GM12892 (cell line): ENCODE measurements around the gene CRKL.
"Not testable (repeated sequence)": the region's sequence is repeated elsewhere in the genome, so short reads cannot be mapped to it uniquely, and the experiment has no call there.

ENCODE experiments used
- DNase-seq: peaks from one replicate; pipeline ENCODE4 v3.0.0; 2011; ENCODE audit not compliant: insufficient read length
- FAIRE-seq: peaks from 2 replicates; lab custom pipeline; 2011; peaks lifted over from hg19 to GRCh38; lab: Jason Lieb, UNC
- POLR2A ChIP-seq: IDR thresholded peaks from 2 replicates; pipeline ENCODE4 v1.6.1; 2011; ENCODE audit warnings: low read depth, low read length, control low read depth
- POLR2AphosphoS5 ChIP-seq: IDR thresholded peaks from 2 replicates; pipeline ENCODE4 v1.6.1; 2011; ENCODE audit warnings: low read depth, low read length, control low read depth
- TAF1 ChIP-seq: IDR thresholded peaks from 2 replicates; pipeline ENCODE4 v1.6.1; 2011; ENCODE audit warnings: low read depth, mild to moderate bottlenecking, control low read depth, low read length, borderline replicate concordance

The CRKL gene

GRCh38 chr22:20927940-20928572 is 10.8 kb downstream of the CRKL start:
- TF ChIP-seq POLR2A (no peak), TAF1 (no peak), POLR2AphosphoS5 (no peak)
- DNase-seq = no peak
- FAIRE-seq = no peak

- FAIRE-seq = no peak
- TF ChIP-seq POLR2AphosphoS5 (no peak), TAF1 (no peak), POLR2A (no peak)
- no peak for DNase-seq
Observed at GRCh38 chr22:20928573-20928967, 11.4 kb downstream of the CRKL start.

- TF ChIP-seq TAF1 (no peak), POLR2A (no peak), POLR2AphosphoS5 (no peak)
- DNase-seq = no peak
- FAIRE-seq = no peak
Observed at GRCh38 chr22:20930004-20930403, 12.8 kb downstream of the CRKL start.

- not testable (repeated sequence) for FAIRE-seq, DNase-seq
Observed at GRCh38 chr22:20930435-20930834, 13.2 kb downstream of the CRKL start.

- FAIRE-seq (no peak), DNase-seq (no peak)
- TF ChIP-seq TAF1 (no peak), POLR2A (no peak), POLR2AphosphoS5 (no peak)
Observed at GRCh38 chr22:20931126-20931654, 14.0 kb downstream of the CRKL start.

- no peak for FAIRE-seq
- no peak for TF ChIP-seq TAF1
- no peak for TF ChIP-seq POLR2AphosphoS5
- TF ChIP-seq POLR2A = no peak
- no peak for DNase-seq
Observed at GRCh38 chr22:20933910-20934309, 16.7 kb downstream of the CRKL start.

GRCh38 chr22:20935049-20935448 is 17.8 kb downstream of the CRKL start:
- DNase-seq, FAIRE-seq: not testable (repeated sequence)

- not testable (repeated sequence) for DNase-seq, FAIRE-seq
Observed at GRCh38 chr22:20935780-20936539, 18.8 kb downstream of the CRKL start.

- no peak for FAIRE-seq
Observed at GRCh38 chr22:20937031-20937793, 20.0 kb downstream of the CRKL start.

GRCh38 chr22:20937794-20938671 is 20.8 kb downstream of the CRKL start:
- FAIRE-seq = no peak
- no peak for TF ChIP-seq POLR2AphosphoS5
- TF ChIP-seq TAF1 = no peak
- TF ChIP-seq POLR2A = no peak
- DNase-seq = no peak

More at GRCh38 chr22:20937031-20937793, 20.0 kb downstream of the CRKL start:
- no peak for TF ChIP-seq POLR2A
- TF ChIP-seq TAF1 = no peak
- DNase-seq = no peak

- not testable (repeated sequence) for DNase-seq, FAIRE-seq
Observed at GRCh38 chr22:20939457-20940185, 22.4 kb downstream of the CRKL start.
